Upper lobe of left lung (tissue), 6 donors: ENCODE results near the gene PIAS2. TPM values are rescaled to one million over a fixed set of nuclear protein-coding genes. Genes with fewer than 3 reads are reported as not detected.

ENCODE experiments used
- ATAC-seq, 2 donors: fragments of 200-7000 bp; cut with Tn5 transposase; one replicate each; pipeline ENCODE4 v1.9.1; 2022; ENCODE audit warnings: mild to moderate bottlenecking in 2 of 2, moderate library complexity in 2 of 2; ENCODE audit not compliant: low FRiP score in 2 of 2
- DNase-seq, 2 donors: peaks; one replicate each; pipeline ENCODE4 v3.0.0-alpha.2; 2019 to 2020
- H3K27ac ChIP-seq, 4 donors: fragments of 200-600 bp; sonication (generic); one replicate each; pipeline ENCODE4 v1.5.1; 2016 to 2019
- H3K27me3 ChIP-seq, 4 donors: fragments of 200-600 bp; sonication (generic); one replicate each; pipeline ENCODE4 v1.5.1; 2017 to 2019
- H3K36me3 ChIP-seq, 4 donors: fragments of 200-600 bp; sonication (generic); one replicate each; pipeline ENCODE4 v1.5.1; 2016 to 2019
- H3K4me1 ChIP-seq, 4 donors: fragments of 200-600 bp; sonication (generic); one replicate each; pipeline ENCODE4 v1.5.1; 2018 to 2019
- H3K4me3 ChIP-seq, 4 donors: fragments of 200-600 bp; sonication (generic); one replicate each; pipeline ENCODE4 v1.5.1; 2017 to 2019; ENCODE audit warnings: mild to moderate bottlenecking in 2 of 4, moderate library complexity in 1 of 4
- H3K9me3 ChIP-seq, 4 donors: fragments of 200-600 bp; sonication (generic); one replicate each; pipeline ENCODE4 v1.5.1; 2018 to 2019
- EP300 ChIP-seq, 4 donors: sonication (generic); formaldehyde crosslinking; IDR thresholded peaks; one replicate each; pipeline ENCODE4 v1.5.1; 2017; ENCODE audit warnings: antibody characterized with exemption in 4 of 4, control low read depth in 2 of 4
- POLR2A ChIP-seq, 4 donors: fragments of 450-650 bp; IDR thresholded peaks; one replicate each; pipeline ENCODE4 v1.5.1; 2016 to 2017; ENCODE audit warnings: antibody characterized with exemption in 4 of 4, mild to moderate bottlenecking in 2 of 4
- POLR2AphosphoS5 ChIP-seq, 2 donors: sonication (generic); formaldehyde crosslinking; IDR thresholded peaks; one replicate each; pipeline ENCODE4 v1.5.1; 2017; ENCODE audit warnings: antibody characterized with exemption in 2 of 2
- WGBS, 2 donors: methylation state at CpG; one replicate each; pipeline ENCODE4 v1.1.5; 2017 to 2018; 5-methylcytosine and 5-hydroxymethylcytosine counted together
- total RNA-seq, 6 donors: library from RNA; depleted of rRNA in 4 of 6; stranded (reverse); fragments of >200 nt in 4 of 6; gene quantifications; one replicate each; pipeline versions ENCODE4 v1.1.0 to v1.2.1, GENCODE V29; 2016 to 2021
- TF ChIP-seq, protein P1 (sequence below), 6 experiments: fragments of 450-650 bp in 4 of 6; fragments of 200-600 bp in 2 of 6; sonication (generic) in 2 of 6; IDR thresholded peaks; one replicate each; pipeline ENCODE4 v1.5.1; 2016 to 2019; ENCODE audit warnings: antibody characterized with exemption in 6 of 6
- donor health status: DM: no; HTN: no; CAD: no; lungs with moderate emphysema.
- donor health status: DM: no; HTN: yes; CAD: no; lungs with severe emphysema.

Gene PIAS2
- total RNA-seq, 6 donors from 2014 or later = 18.4 to 33.5 (median 30.4) TPM

- Histone ChIP-seq H3K4me1 (no peaks in the 10 kb centered on the region), H3K27me3 (no peaks in the 10 kb centered on the region), H3K36me3 (no peaks in the 10 kb centered on the region), H3K4me3 (no peak overlapping the region), H3K9me3 (no peaks in the 10 kb centered on the region), H3K27ac (no peak overlapping the region)
- ATAC-seq (no peak), DNase-seq (no peak)
- WGBS, 2 donors = 58 to 63% methylated on average over 5 of the region's 5 CpGs
- TF ChIP-seq POLR2AphosphoS5 (IDR thresholded peaks at IDR 0.05) = no peak
- TF ChIP-seq POLR2A (IDR thresholded peaks at IDR 0.05) = no peak
- no peak for TF ChIP-seq EP300 (IDR thresholded peaks at IDR 0.05)
- TF ChIP-seq, protein P1, sequence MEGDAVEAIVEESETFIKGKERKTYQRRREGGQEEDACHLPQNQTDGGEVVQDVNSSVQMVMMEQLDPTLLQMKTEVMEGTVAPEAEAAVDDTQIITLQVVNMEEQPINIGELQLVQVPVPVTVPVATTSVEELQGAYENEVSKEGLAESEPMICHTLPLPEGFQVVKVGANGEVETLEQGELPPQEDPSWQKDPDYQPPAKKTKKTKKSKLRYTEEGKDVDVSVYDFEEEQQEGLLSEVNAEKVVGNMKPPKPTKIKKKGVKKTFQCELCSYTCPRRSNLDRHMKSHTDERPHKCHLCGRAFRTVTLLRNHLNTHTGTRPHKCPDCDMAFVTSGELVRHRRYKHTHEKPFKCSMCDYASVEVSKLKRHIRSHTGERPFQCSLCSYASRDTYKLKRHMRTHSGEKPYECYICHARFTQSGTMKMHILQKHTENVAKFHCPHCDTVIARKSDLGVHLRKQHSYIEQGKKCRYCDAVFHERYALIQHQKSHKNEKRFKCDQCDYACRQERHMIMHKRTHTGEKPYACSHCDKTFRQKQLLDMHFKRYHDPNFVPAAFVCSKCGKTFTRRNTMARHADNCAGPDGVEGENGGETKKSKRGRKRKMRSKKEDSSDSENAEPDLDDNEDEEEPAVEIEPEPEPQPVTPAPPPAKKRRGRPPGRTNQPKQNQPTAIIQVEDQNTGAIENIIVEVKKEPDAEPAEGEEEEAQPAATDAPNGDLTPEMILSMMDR (IDR thresholded peaks at IDR 0.05) = no peak
Measured at GRCh38 chr18:46953195-46953594, 35.9 kb upstream of the PIAS2 start.

DNA sequence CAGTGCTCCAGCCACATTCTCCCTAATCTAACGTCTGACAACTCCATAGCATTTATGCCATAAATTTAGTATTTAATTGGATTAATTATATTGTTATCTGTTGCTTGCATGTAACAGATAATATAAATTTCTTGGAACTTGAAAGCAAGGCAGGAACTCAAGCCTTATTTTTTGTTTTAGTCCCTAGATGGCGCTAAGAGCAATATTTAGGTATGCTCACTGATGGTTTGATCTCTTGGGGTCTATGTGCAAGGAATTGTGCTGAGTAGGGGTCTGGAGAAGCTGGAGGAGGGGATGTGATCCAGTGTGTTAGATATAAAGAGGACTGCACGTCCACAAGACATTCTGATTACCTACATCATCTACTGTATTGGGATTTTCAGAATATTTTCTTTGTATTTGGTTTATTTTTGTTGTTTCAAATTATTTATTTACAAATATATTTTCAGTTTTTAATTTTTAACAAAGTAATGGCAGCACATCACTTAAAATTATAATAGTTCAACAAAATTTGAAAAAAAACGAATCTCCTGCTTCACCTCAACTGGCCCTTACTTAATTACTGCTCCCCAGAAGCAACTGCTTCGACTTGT lies 32.9 kb upstream of the PIAS2 start:
- DNase-seq (no peak), ATAC-seq (no peak)
- H3K27ac ChIP-seq = no peak overlapping the region
- no peaks in the 10 kb centered on the region for H3K36me3 ChIP-seq
- TF ChIP-seq EP300 (IDR thresholded peaks at IDR 0.05) (no peak), POLR2A (IDR thresholded peaks at IDR 0.05) (no peak)
- TF ChIP-seq, protein P1 (IDR thresholded peaks at IDR 0.05) = no peak
- H3K4me1 ChIP-seq = peaks cover 0 to 14% (median 0%) of the 10 kb centered on the region in 4 donors
- H3K4me3 ChIP-seq = no peak overlapping the region
- WGBS, 2 donors = 68 to 79% methylated on average over 5 of the region's 5 CpGs
- peaks cover 0 to 3% (median 0%) of the 10 kb centered on the region in 4 donors for H3K27me3 ChIP-seq
- H3K9me3 ChIP-seq = no peaks in the 10 kb centered on the region

GRCh38 chr18:46946656-46947282 lies 29.5 kb upstream of the PIAS2 start:
- Histone ChIP-seq H3K4me1 (peaks cover 0 to 14% (median 0%) of the 10 kb centered on the region in 4 donors), H3K27ac (no peak overlapping the region), H3K36me3 (no peaks in the 10 kb centered on the region), H3K9me3 (no peaks in the 10 kb centered on the region), H3K4me3 (peak overlapping the region; percentile 60 to 65 (median 64)), H3K27me3 (peaks cover 0 to 3% (median 0%) of the 10 kb centered on the region in 4 donors)
- TF ChIP-seq POLR2A (IDR thresholded peaks at IDR 0.05) (no peak), EP300 (IDR thresholded peaks at IDR 0.05) (no peak), POLR2AphosphoS5 (IDR thresholded peaks at IDR 0.05) (no peak)
- TF ChIP-seq, protein P1 (IDR thresholded peaks at IDR 0.05) = no peak
- ATAC-seq = peak; percentile 94 to 98
- WGBS, 2 donors = 1 to 2% methylated on average over 32 of the region's 32 CpGs
- peak; percentile 80 to 89 for DNase-seq

DNA sequence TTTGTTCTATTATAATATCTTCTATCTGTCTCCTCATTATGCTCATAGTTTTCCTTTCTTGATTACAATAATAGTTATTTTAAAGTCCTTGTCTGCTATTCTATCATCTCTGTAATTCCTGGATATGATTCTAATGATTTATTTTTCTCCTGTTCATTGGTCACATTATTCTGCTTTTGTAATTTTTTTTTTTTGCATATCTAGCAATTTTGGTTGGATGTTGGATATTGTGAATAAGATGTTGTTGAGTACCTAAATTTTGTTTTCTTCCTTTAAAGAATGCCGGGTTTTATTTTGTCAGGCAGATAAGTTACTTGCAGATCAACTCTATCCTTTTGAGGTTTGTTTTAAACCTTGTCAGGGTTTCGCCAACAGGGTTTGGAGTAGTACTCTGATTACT lies 25.3 kb upstream of the PIAS2 start:
- TF ChIP-seq, protein P1 (IDR thresholded peaks at IDR 0.05) = no peak
- TF ChIP-seq POLR2A (IDR thresholded peaks at IDR 0.05) (no peak), POLR2AphosphoS5 (IDR thresholded peaks at IDR 0.05) (no peak), EP300 (IDR thresholded peaks at IDR 0.05) (no peak)
- H3K27me3 ChIP-seq = peaks cover 0 to 3% (median 0%) of the 10 kb centered on the region in 4 donors
- ATAC-seq = no peak
- no peaks in the 10 kb centered on the region for H3K9me3 ChIP-seq
- no peaks in the 10 kb centered on the region for H3K36me3 ChIP-seq
- no peak overlapping the region for H3K4me3 ChIP-seq
- DNase-seq = no peak
- no peak overlapping the region for H3K27ac ChIP-seq
- 89 to 94% methylated on average over 2 of the region's 2 CpGs for WGBS, 2 donors
- peaks cover 0 to 14% (median 0%) of the 10 kb centered on the region in 4 donors for H3K4me1 ChIP-seq
